ENCODE data around the gene BCAS3.

Gene BCAS3

GRCh38 chr17:60647705-60648104 is 29.9 kb upstream of the BCAS3 start:
- Histone ChIP-seq H3K9ac (no peak overlapping the region), H2AFZ (ENCODE audit: low read depth) (no peak overlapping the region), H3K27me3 (ENCODE audit: insufficient read depth, low read depth) (no peaks in the 10 kb centered on the region), H3K4me3 (IDR thresholded peaks at IDR 0.05; ENCODE audit: insufficient read depth, low read depth, low read length) (no peak overlapping the region), H3K27ac (no peak overlapping the region), H3K4me2 (no peak overlapping the region), H4K20me1 (ENCODE audit: insufficient read depth) (peaks cover under 1% of the 10 kb centered on the region; the same call in 1 of the 2 replicates), H3K4me1 (ENCODE audit: low read depth, poor library complexity, severe bottlenecking) (peaks cover 13% of the 10 kb centered on the region), H3K79me2 (ENCODE audit: insufficient read depth, low read depth) (no peaks in the 10 kb centered on the region; the same call in 1 of the 2 replicates), H3K36me3 (ENCODE audit: insufficient read depth) (no peaks in the 10 kb centered on the region; the same call in 1 of the 2 replicates)
- no peak for TF ChIP-seq CTCF (conservative IDR thresholded peaks at IDR 0.05; ENCODE audit: low read depth, low read length)

GRCh38 chr17:60652454-60653247 is 25.0 kb upstream of the BCAS3 start:
- peak overlapping the region; percentile 32 for H3K4me2 ChIP-seq
- peak overlapping the region; percentile 12; the same call in 1 of the 2 replicates for H3K27ac ChIP-seq

GRCh38 chr17:60653569-60653968 is 24.1 kb upstream of the BCAS3 start:
- H3K27ac ChIP-seq = peak overlapping the region; percentile 12; the same call in 1 of the 2 replicates
- no peaks in the 10 kb centered on the region; the same call in 1 of the 2 replicates for H3K36me3 ChIP-seq (ENCODE audit: insufficient read depth)
- no peaks in the 10 kb centered on the region for H3K27me3 ChIP-seq (ENCODE audit: insufficient read depth, low read depth)
- peaks cover 10% of the 10 kb centered on the region; the same call in 1 of the 2 replicates for H3K79me2 ChIP-seq (ENCODE audit: insufficient read depth, low read depth)
- H3K4me2 ChIP-seq = peak overlapping the region; percentile 20
- peaks cover 31% of the 10 kb centered on the region for H3K4me1 ChIP-seq (ENCODE audit: low read depth, poor library complexity, severe bottlenecking)
- H3K4me3 ChIP-seq (IDR thresholded peaks at IDR 0.05; ENCODE audit: insufficient read depth, low read depth, low read length) = no peak overlapping the region
- peaks cover 11% of the 10 kb centered on the region; the same call in 1 of the 2 replicates for H4K20me1 ChIP-seq (ENCODE audit: insufficient read depth)
- no peak for TF ChIP-seq CTCF (conservative IDR thresholded peaks at IDR 0.05; ENCODE audit: low read depth, low read length)
- H3K9ac ChIP-seq = no peak overlapping the region
- no peak overlapping the region for H2AFZ ChIP-seq (ENCODE audit: low read depth)

More at GRCh38 chr17:60652454-60653247, 25.0 kb upstream of the BCAS3 start:
- H4K20me1 ChIP-seq (ENCODE audit: insufficient read depth) = peaks cover 11% of the 10 kb centered on the region; the same call in 1 of the 2 replicates
- peaks cover 10% of the 10 kb centered on the region; the same call in 1 of the 2 replicates for H3K79me2 ChIP-seq (ENCODE audit: insufficient read depth, low read depth)
- H3K36me3 ChIP-seq (ENCODE audit: insufficient read depth) = no peaks in the 10 kb centered on the region; the same call in 1 of the 2 replicates
- no peak for TF ChIP-seq CTCF (conservative IDR thresholded peaks at IDR 0.05; ENCODE audit: low read depth, low read length)
- H3K9ac ChIP-seq = no peak overlapping the region
- no peak overlapping the region for H3K4me3 ChIP-seq (IDR thresholded peaks at IDR 0.05; ENCODE audit: insufficient read depth, low read depth, low read length)
- H3K4me1 ChIP-seq (ENCODE audit: low read depth, poor library complexity, severe bottlenecking) = peaks cover 31% of the 10 kb centered on the region
- no peaks in the 10 kb centered on the region for H3K27me3 ChIP-seq (ENCODE audit: insufficient read depth, low read depth)
- no peak overlapping the region for H2AFZ ChIP-seq (ENCODE audit: low read depth)

- Histone ChIP-seq H2AFZ (ENCODE audit: low read depth) (no peak overlapping the region), H3K27ac (no peak overlapping the region), H3K36me3 (ENCODE audit: insufficient read depth) (no peaks in the 10 kb centered on the region), H3K4me3 (IDR thresholded peaks at IDR 0.05; ENCODE audit: insufficient read depth, low read depth, low read length) (no peak overlapping the region), H3K79me2 (ENCODE audit: insufficient read depth, low read depth) (peaks cover 10% of the 10 kb centered on the region; the same call in 1 of the 2 replicates), H3K9ac (no peak overlapping the region), H3K27me3 (ENCODE audit: insufficient read depth, low read depth) (no peaks in the 10 kb centered on the region), H3K4me1 (ENCODE audit: low read depth, poor library complexity, severe bottlenecking) (peaks cover 35% of the 10 kb centered on the region), H3K4me2 (no peak overlapping the region), H4K20me1 (ENCODE audit: insufficient read depth) (peaks cover 11% of the 10 kb centered on the region; the same call in 1 of the 2 replicates)
- no peak for TF ChIP-seq CTCF (conservative IDR thresholded peaks at IDR 0.05; ENCODE audit: low read depth, low read length)
These were observed 21.2 kb upstream of the BCAS3 start for GRCh38 chr17:60656499-60656898.

All from KMS-11 (cell line).